D341Med (cell line): ENCODE measurements around the gene CACYBP.

Experiments
- DNase-seq: peaks from one replicate; pipeline ENCODE4 v3.0.0; 2012; ENCODE audit warnings: low spot score

The CACYBP gene

DNA sequence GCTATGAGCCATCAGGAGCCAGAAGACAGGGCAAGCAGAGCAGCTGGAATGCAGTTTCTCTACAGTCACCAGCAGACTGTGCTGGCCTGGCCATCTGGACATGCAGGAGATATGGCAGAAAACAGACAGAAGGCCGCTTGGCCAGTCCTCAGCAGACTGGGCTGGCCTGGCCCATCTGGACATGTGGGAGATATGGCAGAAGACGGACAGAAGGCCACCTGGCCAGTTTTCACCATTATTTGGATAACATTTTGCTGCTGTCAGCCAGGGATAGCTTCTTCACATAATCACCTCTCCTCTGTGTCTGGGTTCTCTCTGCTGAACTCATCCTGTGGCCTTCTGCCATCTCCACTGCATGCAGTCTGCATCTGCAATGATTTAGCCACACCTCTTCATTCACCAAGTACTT, 25.0 kb upstream of the CACYBP start:
- DNase-seq: no peak

DNA sequence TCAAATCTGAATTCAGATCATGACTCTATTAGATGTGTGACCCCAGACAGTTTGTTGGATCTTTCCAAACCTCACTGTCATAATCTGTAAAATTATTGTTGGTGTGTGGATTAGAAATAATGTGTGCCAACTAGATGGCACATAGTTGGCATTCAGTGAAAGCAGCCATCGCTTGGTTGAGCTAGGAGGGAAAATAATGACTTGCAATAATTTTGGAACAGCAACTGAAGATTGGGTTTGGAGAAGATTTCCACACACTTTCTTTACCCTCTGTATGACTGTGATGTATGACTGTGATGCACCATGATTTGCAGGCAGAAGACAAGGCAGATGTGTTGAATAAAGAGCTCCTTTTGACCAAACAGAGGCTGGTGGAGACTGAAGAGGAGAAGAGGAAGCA, 24.0 kb upstream of the CACYBP start:
- no peak for DNase-seq

DNA sequence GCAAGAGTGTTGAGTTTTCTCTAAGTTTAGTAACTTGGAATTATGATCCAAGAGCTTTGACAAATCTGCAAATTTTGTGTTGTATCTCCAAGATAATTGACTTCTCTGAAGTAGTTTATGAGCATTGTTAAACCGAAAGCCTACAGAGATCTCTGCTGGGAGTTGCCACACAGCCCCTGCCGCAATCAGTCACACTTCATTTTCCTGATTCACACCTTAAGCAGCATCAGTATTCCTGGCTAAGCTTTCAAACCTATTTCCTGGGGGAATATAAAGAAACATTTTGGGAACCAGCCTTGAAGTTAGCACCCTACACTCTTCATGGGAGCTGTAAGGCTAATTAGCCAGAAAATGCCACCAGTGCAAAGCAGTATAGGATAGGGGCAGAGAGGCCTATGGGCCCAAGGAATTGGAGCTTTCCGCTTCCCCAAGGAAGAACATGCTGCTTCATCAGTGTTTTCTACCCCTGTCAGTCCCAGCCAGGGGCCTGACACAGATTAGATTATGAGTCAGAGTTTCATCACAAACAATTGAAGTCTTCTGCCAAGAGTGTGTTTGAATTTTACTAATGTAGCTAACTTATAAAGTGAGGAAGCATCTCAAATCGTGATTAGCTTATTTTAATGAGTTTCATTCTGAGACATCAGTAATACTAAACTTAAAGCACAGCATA, 23.2 kb upstream of the CACYBP start:
- DNase-seq: no peak

GRCh38 chr1:174982971-174983689, 16.6 kb upstream of the CACYBP start:
- DNase-seq: peak; percentile 36

- no peak for DNase-seq
Measured at GRCh38 chr1:174984952-174985351, 14.8 kb upstream of the CACYBP start.

DNA sequence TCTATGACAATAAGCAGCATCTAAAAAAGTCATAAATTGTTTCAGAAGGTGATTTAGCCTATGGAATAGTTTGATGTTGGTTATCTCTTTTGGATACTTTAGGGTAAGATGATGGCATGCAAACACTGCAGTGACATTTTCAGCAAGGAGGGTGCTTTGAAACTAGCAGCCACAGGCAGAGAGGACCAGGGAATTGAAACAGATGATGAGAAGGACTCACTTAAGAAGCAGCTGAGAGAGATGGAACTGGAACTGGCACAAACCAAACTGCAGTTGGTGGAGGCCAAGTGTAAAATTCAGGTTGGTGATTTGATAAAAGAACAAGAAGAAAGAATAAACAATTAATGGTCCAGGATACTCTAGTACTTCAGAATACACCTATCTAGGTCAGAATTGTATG, 11.2 kb upstream of the CACYBP start:
- DNase-seq: no peak

- no peak for DNase-seq
Measured at GRCh38 chr1:174988986-174989385, 10.8 kb upstream of the CACYBP start.

GRCh38 chr1:174989536-174990220, 10.1 kb upstream of the CACYBP start:
- no peak for DNase-seq

GRCh38 chr1:174990382-174990999, 9.3 kb upstream of the CACYBP start:
- no peak for DNase-seq

DNA sequence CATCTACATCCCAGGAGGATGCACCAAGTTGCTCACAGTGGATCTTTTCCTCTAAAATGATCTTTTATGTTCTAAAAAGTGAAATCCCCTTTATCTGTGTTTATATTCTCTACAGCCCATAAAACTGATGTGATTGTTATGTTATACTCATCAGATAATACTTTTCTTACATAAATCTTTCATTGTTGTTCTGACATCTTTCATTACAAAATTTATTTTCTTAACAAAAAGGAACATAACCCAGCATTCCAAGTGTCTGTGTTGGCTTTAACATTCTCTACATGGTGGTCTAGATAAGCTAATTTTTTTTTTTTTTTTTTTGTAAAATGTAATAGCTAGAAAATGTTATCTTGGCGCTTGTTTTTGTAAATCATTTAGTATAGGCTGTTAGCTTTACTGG, 8.3 kb upstream of the CACYBP start:
- no peak for DNase-seq

- no peak for DNase-seq
Measured at GRCh38 chr1:174995121-174995520, 4.6 kb upstream of the CACYBP start.

GRCh38 chr1:174995916-174996315, 3.8 kb upstream of the CACYBP start:
- no peak for DNase-seq

- DNase-seq: no peak
Measured at GRCh38 chr1:174996476-174996875, 3.3 kb upstream of the CACYBP start.

GRCh38 chr1:174997041-174997440, 2.7 kb upstream of the CACYBP start:
- DNase-seq: no peak

DNA sequence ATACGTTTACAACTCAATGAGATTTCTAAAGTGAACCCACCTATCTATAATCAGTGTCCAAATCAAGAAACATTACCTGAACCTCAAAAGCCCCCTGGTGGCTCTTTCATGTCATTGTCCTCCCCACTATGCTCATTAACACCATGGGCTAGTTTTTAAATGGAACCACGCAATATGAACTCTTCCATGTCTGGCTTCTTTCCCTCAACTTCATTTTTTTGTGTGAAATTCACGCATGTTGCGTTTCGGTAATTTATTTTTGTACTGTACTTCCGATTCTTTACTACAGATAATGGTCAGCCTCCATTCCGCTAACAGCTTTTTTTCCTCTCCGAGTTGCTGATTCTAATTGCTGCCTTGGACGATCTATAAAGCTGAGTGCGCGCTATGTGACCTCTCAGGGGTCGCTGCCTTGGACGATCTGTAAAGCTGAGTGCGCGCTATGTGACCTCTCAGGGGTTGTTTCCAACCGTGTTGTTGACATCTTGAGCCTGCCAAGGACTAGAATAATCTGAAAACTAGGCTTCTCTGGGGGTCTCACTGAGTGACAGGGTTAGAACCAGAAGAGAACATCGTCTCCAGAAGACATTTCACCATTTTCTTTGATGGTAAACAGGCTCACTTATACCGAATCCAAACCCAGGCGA, 1.1 kb upstream of the CACYBP start:
- DNase-seq: peak; percentile 54

DNA sequence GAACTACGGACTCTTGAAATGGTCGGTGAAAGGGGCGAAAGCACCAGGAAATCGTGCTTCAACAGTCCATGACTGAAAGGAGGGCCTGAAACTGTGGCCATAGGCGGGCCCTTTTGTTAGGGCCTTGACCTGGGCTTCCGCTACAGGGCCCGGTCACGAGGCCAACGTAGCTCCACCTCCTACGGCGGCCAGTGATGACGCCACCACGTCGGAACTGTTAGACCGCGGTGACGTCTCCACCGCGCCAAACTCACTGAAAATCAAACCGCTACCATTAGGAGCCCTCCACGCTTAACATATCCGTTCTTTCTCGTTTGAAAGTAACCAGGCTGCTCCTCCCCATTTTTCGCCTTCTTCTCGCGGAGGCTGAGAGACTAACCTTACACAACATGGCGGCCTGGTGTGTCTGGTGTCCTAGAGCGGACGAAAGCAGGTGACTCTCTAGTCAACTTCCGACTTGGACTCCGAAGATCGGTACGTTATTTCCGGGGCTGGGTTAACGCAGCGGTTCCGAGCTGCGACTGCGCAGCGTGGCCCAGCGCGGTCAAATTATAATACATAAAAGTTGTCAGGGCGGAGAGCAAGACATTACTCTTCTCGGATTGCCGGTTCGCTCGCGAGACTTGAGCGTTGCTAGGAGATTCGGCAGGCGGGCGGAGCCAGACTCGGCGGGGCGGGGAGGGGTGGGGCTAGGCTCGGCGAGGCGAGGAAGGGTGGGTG, 371 bp upstream of the CACYBP start:
- DNase-seq: peak; percentile 98

- no peak for DNase-seq
Measured at GRCh38 chr1:175000697-175001187, 995 bp downstream of the CACYBP start.

- no peak for DNase-seq
Measured at GRCh38 chr1:175002910-175003517, 3.3 kb downstream of the CACYBP start.

DNA sequence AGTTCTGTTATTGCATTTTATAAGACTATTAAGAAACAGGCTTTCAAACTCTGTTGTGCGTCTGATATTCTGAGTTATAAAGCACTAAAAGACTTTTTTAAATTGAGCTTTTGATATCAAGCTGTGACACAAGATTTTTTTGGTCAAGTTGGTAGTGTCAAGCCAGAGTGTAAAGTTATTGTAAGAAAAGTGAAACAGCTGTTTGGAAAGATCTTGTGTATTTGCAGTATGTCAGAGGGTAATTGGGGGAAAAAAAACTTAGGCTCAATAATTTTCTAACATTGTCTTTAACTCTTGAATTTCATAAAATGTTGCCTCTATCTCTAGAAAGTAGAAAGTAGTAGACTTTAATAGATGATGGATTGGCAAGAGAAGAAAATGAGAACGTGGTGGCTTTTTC, 3.8 kb downstream of the CACYBP start:
- DNase-seq: no peak

GRCh38 chr1:175005085-175005783, 5.5 kb downstream of the CACYBP start:
- DNase-seq: no peak
